ENCODE data around the gene RENBP.

GRCh38 chrX:153897899-153898298, 46.5 kb downstream of the RENBP start:
- no peak for TF ChIP-seq CTCF (IDR thresholded peaks at IDR 0.05 in 4 of 5, conservative IDR thresholded peaks at IDR 0.05 in 1 of 5)
- no peak for TF ChIP-seq POLR2A (IDR thresholded peaks at IDR 0.05)
